ENCODE results near the gene KRTAP10-10. TPM values are rescaled to one million over a fixed set of nuclear protein-coding genes. Genes with fewer than 3 reads are reported as not detected.

KRTAP10-10 gene
- total RNA-seq, 2 donors from 2014 or later = not detected

DNA sequence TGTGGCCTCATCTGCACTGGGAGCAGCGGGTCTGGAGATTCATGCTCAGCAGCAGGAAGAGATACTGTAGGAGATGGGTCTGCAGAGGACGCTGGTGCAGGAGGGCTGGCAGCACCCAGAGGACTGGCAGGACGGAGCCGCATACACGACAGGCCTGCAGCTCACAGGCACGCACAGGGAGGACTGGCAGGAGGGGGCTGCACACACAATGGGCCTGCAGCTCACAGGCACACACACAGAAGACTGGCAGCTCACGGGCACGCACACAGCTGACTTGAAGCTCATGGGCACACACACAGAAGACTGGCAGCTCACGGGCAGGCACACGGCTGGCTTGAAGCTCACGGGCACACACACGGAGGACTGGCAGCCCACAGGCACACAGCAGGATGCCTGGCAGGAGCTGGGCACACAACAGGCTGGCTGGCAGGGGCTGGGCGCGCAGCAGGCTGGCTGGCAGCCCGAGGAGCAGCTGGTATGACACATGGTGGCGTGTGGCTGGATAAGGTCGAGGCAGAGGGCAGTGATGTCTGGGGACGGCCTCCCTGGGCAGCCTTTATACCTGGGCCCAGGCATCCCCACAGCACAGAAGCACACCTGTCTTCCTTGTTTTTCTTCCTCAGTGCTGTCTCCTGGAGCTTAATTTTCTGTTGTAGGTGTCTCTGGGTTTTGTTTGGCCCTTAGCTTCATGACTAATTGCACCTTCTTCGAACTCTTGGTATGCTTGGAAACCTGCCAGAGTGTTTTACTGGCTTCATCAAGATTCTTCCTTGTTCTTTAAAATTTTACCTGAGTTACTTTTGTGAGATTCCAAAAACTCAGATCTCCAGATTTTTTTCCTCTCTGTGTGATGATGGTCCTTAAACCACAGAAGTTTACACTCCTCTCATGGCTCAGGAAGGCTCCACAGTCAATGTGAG lies 29.5 kb downstream of the KRTAP10-10 start, which contains the start of gene KRTAP12-2:
Gene KRTAP12-2 (minus strand): TSS at position 527 of the 920 bp plus-strand sequence. CDS start 41 bp downstream, at position 486.
- peaks cover 0 to 8% (median 4%) of the 10 kb centered on the region in 3 donors for H3K9me3 ChIP-seq
- H3K27me3 ChIP-seq = no peaks in the 10 kb centered on the region
- H3K36me3 ChIP-seq (replicated peaks in 1 of 2; ENCODE audit: insufficient read depth in 1 of 2, low read depth in 2 of 2) = no peaks in the 10 kb centered on the region
- no peak within 1 kb of the TSS for H3K4me3 ChIP-seq
- intact Hi-C loops (cut with DNase I) = no loop called here
- no peak within 1 kb of the TSS for H3K27ac ChIP-seq
- DNase-seq (no peak), ATAC-seq (no peak)
- no peaks in the 10 kb centered on the region for H3K4me1 ChIP-seq
- WGBS, 2 donors = 52 to 67% methylated on average over 12 to 18 of the region's 19 CpGs
- TF ChIP-seq, protein P1, sequence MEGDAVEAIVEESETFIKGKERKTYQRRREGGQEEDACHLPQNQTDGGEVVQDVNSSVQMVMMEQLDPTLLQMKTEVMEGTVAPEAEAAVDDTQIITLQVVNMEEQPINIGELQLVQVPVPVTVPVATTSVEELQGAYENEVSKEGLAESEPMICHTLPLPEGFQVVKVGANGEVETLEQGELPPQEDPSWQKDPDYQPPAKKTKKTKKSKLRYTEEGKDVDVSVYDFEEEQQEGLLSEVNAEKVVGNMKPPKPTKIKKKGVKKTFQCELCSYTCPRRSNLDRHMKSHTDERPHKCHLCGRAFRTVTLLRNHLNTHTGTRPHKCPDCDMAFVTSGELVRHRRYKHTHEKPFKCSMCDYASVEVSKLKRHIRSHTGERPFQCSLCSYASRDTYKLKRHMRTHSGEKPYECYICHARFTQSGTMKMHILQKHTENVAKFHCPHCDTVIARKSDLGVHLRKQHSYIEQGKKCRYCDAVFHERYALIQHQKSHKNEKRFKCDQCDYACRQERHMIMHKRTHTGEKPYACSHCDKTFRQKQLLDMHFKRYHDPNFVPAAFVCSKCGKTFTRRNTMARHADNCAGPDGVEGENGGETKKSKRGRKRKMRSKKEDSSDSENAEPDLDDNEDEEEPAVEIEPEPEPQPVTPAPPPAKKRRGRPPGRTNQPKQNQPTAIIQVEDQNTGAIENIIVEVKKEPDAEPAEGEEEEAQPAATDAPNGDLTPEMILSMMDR (IDR thresholded peaks at IDR 0.05) = no peak
- no peak for TF ChIP-seq POLR2A (IDR thresholded peaks at IDR 0.05)

DNA sequence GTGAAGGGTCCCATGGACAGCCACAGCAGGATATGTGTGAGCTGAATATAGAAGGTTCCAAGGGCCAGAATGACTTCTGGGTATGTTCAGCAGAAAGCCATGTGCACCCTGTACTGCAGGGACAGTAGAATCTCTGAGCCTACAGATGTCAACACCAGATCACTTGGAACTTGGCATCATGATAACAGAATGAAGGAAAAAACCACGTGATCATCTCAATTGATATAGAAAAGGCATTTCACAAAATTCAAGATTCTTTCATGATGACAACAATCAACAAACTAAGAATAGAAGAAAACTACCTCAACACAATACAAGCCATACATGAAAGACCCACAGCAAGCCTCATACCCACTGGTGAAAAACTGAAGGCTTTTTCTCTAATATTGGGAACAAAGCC lies 30.5 kb downstream of the KRTAP10-10 start:
- Histone ChIP-seq H3K36me3 (replicated peaks in 1 of 2; ENCODE audit: insufficient read depth in 1 of 2, low read depth in 2 of 2) (no peaks in the 10 kb centered on the region), H3K4me3 (no peak overlapping the region), H3K4me1 (no peaks in the 10 kb centered on the region), H3K27me3 (no peaks in the 10 kb centered on the region), H3K9me3 (peaks cover 0 to 12% (median under 1%) of the 10 kb centered on the region in 3 donors), H3K27ac (no peak overlapping the region)
- ATAC-seq = no peak
- intact Hi-C loops (cut with DNase I) = no loop called here
- TF ChIP-seq, protein P1 (IDR thresholded peaks at IDR 0.05) = no peak
- TF ChIP-seq POLR2A (IDR thresholded peaks at IDR 0.05) = no peak
- WGBS, 2 donors = 35 to 63% methylated on average over 1 of the region's 1 CpG
- no peak for DNase-seq

DNA sequence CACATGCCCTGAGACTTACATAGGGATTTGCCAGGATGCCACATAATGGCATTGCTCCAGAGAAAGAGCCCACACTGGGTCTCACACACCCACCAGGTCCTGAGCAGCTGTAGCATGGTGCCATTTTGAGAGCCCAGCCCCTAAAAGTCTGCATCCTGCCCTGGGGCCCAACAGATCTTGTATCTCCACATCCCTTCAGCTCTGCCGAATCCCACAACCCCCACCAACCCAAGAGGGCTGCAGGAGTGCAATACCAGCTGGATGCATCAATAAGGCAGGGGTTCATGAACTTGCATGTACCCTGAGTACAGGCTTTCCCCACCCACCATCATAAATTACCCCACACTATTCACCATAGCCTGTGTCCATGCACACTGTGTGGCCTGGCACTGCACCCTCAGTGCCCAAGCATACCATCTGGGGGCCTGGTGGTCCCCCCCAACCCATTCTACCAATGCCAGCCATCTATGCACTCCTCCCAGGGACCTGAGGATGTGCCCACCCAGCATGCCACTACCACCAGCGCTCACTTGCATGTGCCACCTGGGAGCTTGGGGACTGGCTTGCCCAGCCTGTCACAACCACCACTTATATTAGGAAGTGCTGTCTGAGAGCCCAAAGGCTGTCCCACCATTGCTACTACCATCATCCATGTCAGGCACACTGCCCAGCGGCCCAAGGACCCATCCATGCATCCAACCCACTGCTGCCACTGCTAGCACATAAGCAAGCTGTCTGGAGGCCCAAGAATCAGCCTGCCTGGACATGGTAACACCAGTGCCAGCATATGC lies 33.7 kb downstream of the KRTAP10-10 start:
- ATAC-seq (no peak), DNase-seq (no peak)
- Histone ChIP-seq H3K27me3 (no peaks in the 10 kb centered on the region), H3K36me3 (replicated peaks in 1 of 2; ENCODE audit: insufficient read depth in 1 of 2, low read depth in 2 of 2) (no peaks in the 10 kb centered on the region), H3K4me3 (no peak overlapping the region), H3K4me1 (no peaks in the 10 kb centered on the region), H3K27ac (no peak overlapping the region), H3K9me3 (peaks cover 0 to 12% (median 0%) of the 10 kb centered on the region in 3 donors)
- no peak for TF ChIP-seq POLR2A (IDR thresholded peaks at IDR 0.05)
- TF ChIP-seq, protein P1 (IDR thresholded peaks at IDR 0.05) = no peak
- intact Hi-C loops (cut with DNase I) = no loop called here
- WGBS, 2 donors = 69 to 100% methylated on average over 1 to 3 of the region's 3 CpGs

DNA sequence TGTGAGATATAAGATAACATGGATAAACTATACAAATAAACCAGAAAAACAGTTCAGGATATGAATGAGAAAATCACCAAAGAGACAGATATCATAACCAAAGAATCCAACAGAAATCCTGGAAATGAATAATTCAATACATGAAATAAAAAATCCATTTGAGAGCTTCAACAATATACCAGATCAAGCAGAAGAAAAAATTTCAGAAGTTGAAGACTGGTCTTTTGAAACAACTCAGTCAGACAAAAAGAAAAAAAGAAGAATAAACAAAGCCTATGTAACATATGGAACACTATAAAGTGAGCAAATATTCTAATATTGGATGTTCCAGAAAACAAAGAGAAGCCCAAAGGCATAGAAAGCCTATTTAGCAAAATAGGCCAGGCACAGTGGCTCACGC lies 34.8 kb downstream of the KRTAP10-10 start:
- Histone ChIP-seq H3K4me3 (no peak overlapping the region), H3K9me3 (peaks cover 0 to 12% (median 0%) of the 10 kb centered on the region in 3 donors), H3K27ac (no peak overlapping the region), H3K36me3 (replicated peaks in 1 of 2; ENCODE audit: insufficient read depth in 1 of 2, low read depth in 2 of 2) (no peaks in the 10 kb centered on the region), H3K27me3 (no peaks in the 10 kb centered on the region), H3K4me1 (no peaks in the 10 kb centered on the region)
- ATAC-seq (no peak), DNase-seq (no peak)
- 82 to 100% methylated on average over 1 of the region's 1 CpG for WGBS, 2 donors
- no peak for TF ChIP-seq POLR2A (IDR thresholded peaks at IDR 0.05)
- TF ChIP-seq, protein P1 (IDR thresholded peaks at IDR 0.05) = no peak
- intact Hi-C loops (cut with DNase I) = no loop called here

All from body of pancreas (tissue), 4 donors.